K562 (cell line): ENCODE measurements around the gene NDUFA5. TPM values are rescaled to one million over a fixed set of nuclear protein-coding genes. Genes with fewer than 3 reads are reported as not detected.

Experiments
- CXXC5 ChIP-seq: fragments of 250-450 bp; sonication (Bioruptor Pico); IDR thresholded peaks from 2 replicates; pipeline ENCODE4 v1.8.0; 2022; ENCODE audit warnings: inconsistent platforms, mild to moderate bottlenecking, moderate library complexity
- HDAC1 ChIP-seq, 2 experiments: fragments of 450-650 bp; IDR thresholded peaks; 2 replicates each; pipeline ENCODE4 v1.6.1; 2016 to 2017; ENCODE audit warnings: inconsistent platforms in 1 of 2, mild to moderate bottlenecking in 1 of 2, moderate library complexity in 1 of 2
- HLTF ChIP-seq: fragments of 450-650 bp; IDR thresholded peaks from 2 replicates; pipeline ENCODE4 v1.6.1; 2016
- MAFF ChIP-seq: IDR thresholded peaks from 2 replicates; pipeline ENCODE4 v1.6.1; 2012; ENCODE audit warnings: low read length, improper control_type of control experiment
- MAFG ChIP-seq: fragments of 450-650 bp; conservative IDR thresholded peaks from 2 replicates; pipeline ENCODE4 v1.6.1; 2016; ENCODE audit warnings: missing genetic modification characterization, missing compliant biosample characterization
- MCM3 ChIP-seq: fragments of 450-650 bp; IDR thresholded peaks from 2 replicates; pipeline ENCODE4 v1.6.1; 2016
- MEIS2 ChIP-seq: fragments of 450-650 bp; IDR thresholded peaks from 2 replicates; pipeline ENCODE4 v1.6.1; 2014; ENCODE audit warnings: mild to moderate bottlenecking; ENCODE audit not compliant: partially characterized antibody
- NFXL1 ChIP-seq: fragments of 450-650 bp; formaldehyde crosslinking; IDR thresholded peaks from 2 replicates; pipeline ENCODE4 v1.4.0; 2021; ENCODE audit warnings: mild to moderate bottlenecking
- TFAM ChIP-seq: fragments of 250-450 bp; sonication (Bioruptor Pico); conservative IDR thresholded peaks from 2 replicates; pipeline ENCODE4 v1.5.0; 2021; ENCODE audit warnings: mild to moderate bottlenecking, moderate library complexity
- ZNF175 ChIP-seq: fragments of 200-800 bp; sonication (Bioruptor generic); IDR thresholded peaks from 2 replicates; pipeline ENCODE4 v1.6.1; 2016; ENCODE audit warnings: low read depth, mild to moderate bottlenecking, missing genetic modification characterization, missing compliant biosample characterization
- ZNF224 ChIP-seq: sonication (generic); formaldehyde crosslinking; IDR thresholded peaks from 2 replicates; pipeline ENCODE4 v1.8.0; 2022; ENCODE audit warnings: mild to moderate bottlenecking, missing genetic modification reagents
- ZNF695 ChIP-seq: fragments of 450-650 bp; formaldehyde crosslinking; IDR thresholded peaks from 2 replicates; pipeline ENCODE4 v1.4.0; 2020; ENCODE audit warnings: mild to moderate bottlenecking, moderate library complexity
- ZNF766 ChIP-seq: fragments of 200-800 bp; sonication (Bioruptor generic); conservative IDR thresholded peaks from 2 replicates; pipeline ENCODE4 v1.6.1; 2016; ENCODE audit warnings: missing genetic modification characterization, missing compliant biosample characterization
- polyA plus RNA-seq, 8 experiments: library from polyadenylated mRNA; depleted of rRNA in 4 of 8; stranded (reverse) in 5 of 8; unstranded in 3 of 8; fragments of >200 nt; fragmentation: Nextera tagmentation in 2 of 8; fragmentation: Illumina TruSeq in 1 of 8; extraction: Ambion mirVana in 2 of 8; extraction: Trizol in 1 of 8; gene quantifications; 2 replicates each; pipeline versions ENCODE4 v1.2.1 to v1.2.3, GENCODE V29; 2011 to 2014; ENCODE audit warnings: inconsistent platforms in 1 of 8, missing spikeins in 1 of 8
- total RNA-seq, 7 experiments: library from RNA; depleted of rRNA in 6 of 7; stranded (reverse); fragments of >200 nt in 6 of 7; fragmentation: Illumina TruSeq in 2 of 7; extraction: Trizol in 2 of 7; gene quantifications; 2 replicates each; pipeline versions ENCODE4 v1.2.1 to v1.2.3, GENCODE V29; 2011 to 2021; ENCODE audit warnings: low replicate concordance in 1 of 7
- TF ChIP-seq, protein P1 (sequence below): sonication (generic); formaldehyde crosslinking; IDR thresholded peaks from 2 replicates; pipeline ENCODE4 v1.8.0; 2022; ENCODE audit warnings: missing genetic modification reagents, mild to moderate bottlenecking, moderate library complexity, borderline replicate concordance
- TF ChIP-seq, protein P2 (sequence below): fragments of 200-800 bp; sonication (Bioruptor generic); IDR thresholded peaks from 2 replicates; pipeline ENCODE4 v1.6.1; 2016; ENCODE audit warnings: missing genetic modification characterization, missing compliant biosample characterization
- TF ChIP-seq, protein P3 (sequence below): sonication (generic); formaldehyde crosslinking; IDR thresholded peaks from 2 replicates; pipeline ENCODE4 v1.5.0; 2020; ENCODE audit warnings: missing genetic modification reagents
- TF ChIP-seq, protein P4 (sequence below): fragments of 450-650 bp; IDR thresholded peaks from 2 replicates; pipeline ENCODE4 v1.6.1; 2016
- TF ChIP-seq, protein P5 (sequence below): sonication (generic); formaldehyde crosslinking; IDR thresholded peaks from 2 replicates; pipeline ENCODE4 v1.8.1; 2022; ENCODE audit warnings: missing genetic modification reagents
- TF ChIP-seq, protein P6 (sequence below), 2 experiments: fragments of 450-650 bp; conservative IDR thresholded peaks; 2 replicates each; pipeline ENCODE4 v1.6.1; 2017; ENCODE audit warnings: mild to moderate bottlenecking in 2 of 2, moderate library complexity in 2 of 2

The NDUFA5 gene
- total and polyA plus RNA-seq, 9 of the 15 experiments (the other 6 are each of a cell fraction or from before 2014, with no cell fraction given), result 155 to 677 (median 269) TPM

DNA sequence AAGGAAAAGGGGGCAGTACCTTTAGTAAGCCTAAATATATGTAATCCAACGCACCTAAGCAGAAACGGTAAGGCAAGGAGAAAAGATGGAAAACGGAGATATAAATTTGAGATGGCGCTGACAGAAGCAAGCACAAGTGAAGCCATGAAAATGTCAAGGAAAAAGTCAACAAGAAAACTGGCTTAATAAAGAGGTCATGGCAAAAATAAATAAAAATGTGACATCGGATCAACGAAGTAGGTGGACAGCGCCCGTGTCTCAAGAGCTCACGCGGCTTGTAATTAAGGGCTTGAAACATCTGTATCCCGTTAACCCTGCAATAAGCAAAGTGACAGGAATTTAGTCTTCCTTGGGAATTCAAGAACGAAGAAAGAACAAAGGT, 611 bp downstream of the NDUFA5 start (continued):
- TF ChIP-seq, protein P1, sequence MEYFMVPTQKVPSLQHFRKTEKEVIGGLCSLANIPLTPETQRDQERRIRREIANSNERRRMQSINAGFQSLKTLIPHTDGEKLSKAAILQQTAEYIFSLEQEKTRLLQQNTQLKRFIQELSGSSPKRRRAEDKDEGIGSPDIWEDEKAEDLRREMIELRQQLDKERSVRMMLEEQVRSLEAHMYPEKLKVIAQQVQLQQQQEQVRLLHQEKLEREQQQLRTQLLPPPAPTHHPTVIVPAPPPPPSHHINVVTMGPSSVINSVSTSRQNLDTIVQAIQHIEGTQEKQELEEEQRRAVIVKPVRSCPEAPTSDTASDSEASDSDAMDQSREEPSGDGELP (CRISPR knock-in tag), result no peak
- peak; percentile 54; the same call in 1 of the 2 replicates for TF ChIP-seq ZNF766
- no peak for TF ChIP-seq CXXC5
- no peak for TF ChIP-seq NFXL1
- TF ChIP-seq HDAC1 (IDR thresholded peaks at IDR 0.05), result peak in 1 of 2 experiments; percentile 5; a peak in 1 of 4 replicates
- TF ChIP-seq, protein P2, sequence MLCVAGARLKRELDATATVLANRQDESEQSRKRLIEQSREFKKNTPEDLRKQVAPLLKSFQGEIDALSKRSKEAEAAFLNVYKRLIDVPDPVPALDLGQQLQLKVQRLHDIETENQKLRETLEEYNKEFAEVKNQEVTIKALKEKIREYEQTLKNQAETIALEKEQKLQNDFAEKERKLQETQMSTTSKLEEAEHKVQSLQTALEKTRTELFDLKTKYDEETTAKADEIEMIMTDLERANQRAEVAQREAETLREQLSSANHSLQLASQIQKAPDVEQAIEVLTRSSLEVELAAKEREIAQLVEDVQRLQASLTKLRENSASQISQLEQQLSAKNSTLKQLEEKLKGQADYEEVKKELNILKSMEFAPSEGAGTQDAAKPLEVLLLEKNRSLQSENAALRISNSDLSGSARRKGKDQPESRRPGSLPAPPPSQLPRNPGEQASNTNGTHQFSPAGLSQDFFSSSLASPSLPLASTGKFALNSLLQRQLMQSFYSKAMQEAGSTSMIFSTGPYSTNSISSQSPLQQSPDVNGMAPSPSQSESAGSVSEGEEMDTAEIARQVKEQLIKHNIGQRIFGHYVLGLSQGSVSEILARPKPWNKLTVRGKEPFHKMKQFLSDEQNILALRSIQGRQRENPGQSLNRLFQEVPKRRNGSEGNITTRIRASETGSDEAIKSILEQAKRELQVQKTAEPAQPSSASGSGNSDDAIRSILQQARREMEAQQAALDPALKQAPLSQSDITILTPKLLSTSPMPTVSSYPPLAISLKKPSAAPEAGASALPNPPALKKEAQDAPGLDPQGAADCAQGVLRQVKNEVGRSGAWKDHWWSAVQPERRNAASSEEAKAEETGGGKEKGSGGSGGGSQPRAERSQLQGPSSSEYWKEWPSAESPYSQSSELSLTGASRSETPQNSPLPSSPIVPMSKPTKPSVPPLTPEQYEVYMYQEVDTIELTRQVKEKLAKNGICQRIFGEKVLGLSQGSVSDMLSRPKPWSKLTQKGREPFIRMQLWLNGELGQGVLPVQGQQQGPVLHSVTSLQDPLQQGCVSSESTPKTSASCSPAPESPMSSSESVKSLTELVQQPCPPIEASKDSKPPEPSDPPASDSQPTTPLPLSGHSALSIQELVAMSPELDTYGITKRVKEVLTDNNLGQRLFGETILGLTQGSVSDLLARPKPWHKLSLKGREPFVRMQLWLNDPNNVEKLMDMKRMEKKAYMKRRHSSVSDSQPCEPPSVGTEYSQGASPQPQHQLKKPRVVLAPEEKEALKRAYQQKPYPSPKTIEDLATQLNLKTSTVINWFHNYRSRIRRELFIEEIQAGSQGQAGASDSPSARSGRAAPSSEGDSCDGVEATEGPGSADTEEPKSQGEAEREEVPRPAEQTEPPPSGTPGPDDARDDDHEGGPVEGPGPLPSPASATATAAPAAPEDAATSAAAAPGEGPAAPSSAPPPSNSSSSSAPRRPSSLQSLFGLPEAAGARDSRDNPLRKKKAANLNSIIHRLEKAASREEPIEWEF (CRISPR knock-in tag), result no peak
- TF ChIP-seq ZNF695 (CRISPR knock-in tag), result no peak
- TF ChIP-seq ZNF224 (CRISPR knock-in tag), result no peak
- TF ChIP-seq MAFG, result no peak
- no peak for TF ChIP-seq HLTF
- TF ChIP-seq MAFF, result no peak
- no peak for TF ChIP-seq ZNF175
- TF ChIP-seq, protein P3, sequence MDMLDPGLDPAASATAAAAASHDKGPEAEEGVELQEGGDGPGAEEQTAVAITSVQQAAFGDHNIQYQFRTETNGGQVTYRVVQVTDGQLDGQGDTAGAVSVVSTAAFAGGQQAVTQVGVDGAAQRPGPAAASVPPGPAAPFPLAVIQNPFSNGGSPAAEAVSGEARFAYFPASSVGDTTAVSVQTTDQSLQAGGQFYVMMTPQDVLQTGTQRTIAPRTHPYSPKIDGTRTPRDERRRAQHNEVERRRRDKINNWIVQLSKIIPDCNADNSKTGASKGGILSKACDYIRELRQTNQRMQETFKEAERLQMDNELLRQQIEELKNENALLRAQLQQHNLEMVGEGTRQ (CRISPR knock-in tag), result no peak
- TF ChIP-seq MEIS2, result peak; percentile 24
- no peak for TF ChIP-seq MCM3
- TF ChIP-seq, protein P4, sequence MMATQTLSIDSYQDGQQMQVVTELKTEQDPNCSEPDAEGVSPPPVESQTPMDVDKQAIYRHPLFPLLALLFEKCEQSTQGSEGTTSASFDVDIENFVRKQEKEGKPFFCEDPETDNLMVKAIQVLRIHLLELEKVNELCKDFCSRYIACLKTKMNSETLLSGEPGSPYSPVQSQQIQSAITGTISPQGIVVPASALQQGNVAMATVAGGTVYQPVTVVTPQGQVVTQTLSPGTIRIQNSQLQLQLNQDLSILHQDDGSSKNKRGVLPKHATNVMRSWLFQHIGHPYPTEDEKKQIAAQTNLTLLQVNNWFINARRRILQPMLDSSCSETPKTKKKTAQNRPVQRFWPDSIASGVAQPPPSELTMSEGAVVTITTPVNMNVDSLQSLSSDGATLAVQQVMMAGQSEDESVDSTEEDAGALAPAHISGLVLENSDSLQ, result peak; percentile 43
- TF ChIP-seq, protein P5, sequence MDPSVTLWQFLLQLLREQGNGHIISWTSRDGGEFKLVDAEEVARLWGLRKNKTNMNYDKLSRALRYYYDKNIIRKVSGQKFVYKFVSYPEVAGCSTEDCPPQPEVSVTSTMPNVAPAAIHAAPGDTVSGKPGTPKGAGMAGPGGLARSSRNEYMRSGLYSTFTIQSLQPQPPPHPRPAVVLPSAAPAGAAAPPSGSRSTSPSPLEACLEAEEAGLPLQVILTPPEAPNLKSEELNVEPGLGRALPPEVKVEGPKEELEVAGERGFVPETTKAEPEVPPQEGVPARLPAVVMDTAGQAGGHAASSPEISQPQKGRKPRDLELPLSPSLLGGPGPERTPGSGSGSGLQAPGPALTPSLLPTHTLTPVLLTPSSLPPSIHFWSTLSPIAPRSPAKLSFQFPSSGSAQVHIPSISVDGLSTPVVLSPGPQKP (CRISPR knock-in tag), result no peak
- TF ChIP-seq, protein P6, sequence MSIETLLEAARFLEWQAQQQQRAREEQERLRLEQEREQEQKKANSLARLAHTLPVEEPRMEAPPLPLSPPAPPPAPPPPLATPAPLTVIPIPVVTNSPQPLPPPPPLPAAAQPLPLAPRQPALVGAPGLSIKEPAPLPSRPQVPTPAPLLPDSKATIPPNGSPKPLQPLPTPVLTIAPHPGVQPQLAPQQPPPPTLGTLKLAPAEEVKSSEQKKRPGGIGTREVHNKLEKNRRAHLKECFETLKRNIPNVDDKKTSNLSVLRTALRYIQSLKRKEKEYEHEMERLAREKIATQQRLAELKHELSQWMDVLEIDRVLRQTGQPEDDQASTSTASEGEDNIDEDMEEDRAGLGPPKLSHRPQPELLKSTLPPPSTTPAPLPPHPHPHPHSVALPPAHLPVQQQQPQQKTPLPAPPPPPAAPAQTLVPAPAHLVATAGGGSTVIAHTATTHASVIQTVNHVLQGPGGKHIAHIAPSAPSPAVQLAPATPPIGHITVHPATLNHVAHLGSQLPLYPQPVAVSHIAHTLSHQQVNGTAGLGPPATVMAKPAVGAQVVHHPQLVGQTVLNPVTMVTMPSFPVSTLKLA (conservative IDR thresholded peaks at IDR 0.05), result 0 out of 4 replicates have a peak, but pooled peaks of 1 of the 2 experiments have one; percentile 2
- no peak for TF ChIP-seq TFAM
